Stomach smooth muscle (tissue), 2 donors: ENCODE measurements around the gene IL11.
"Not testable (repeated sequence)": the region's sequence is repeated elsewhere in the genome, so short reads cannot be mapped to it uniquely, and the experiment has no call there.

Experiments used
- H3K27ac ChIP-seq: one replicate; pipeline ENCODE4 v1.7.0; 2013; ENCODE audit warnings: mild to moderate bottlenecking, low read length, inconsistent platforms
- H3K27me3 ChIP-seq, 2 donors: one replicate each; pipeline ENCODE4 v1.7.0; 2013; ENCODE audit warnings: low read length in 2 of 2; ENCODE audit not compliant: insufficient read depth in 2 of 2, control insufficient read depth in 1 of 2
- H3K36me3 ChIP-seq, 2 donors: one replicate each; pipeline ENCODE4 v1.7.0; 2013; ENCODE audit warnings: low read length in 2 of 2; ENCODE audit not compliant: control insufficient read depth in 2 of 2, insufficient read depth in 2 of 2
- H3K4me1 ChIP-seq: one replicate; pipeline ENCODE4 v1.7.0; 2013; ENCODE audit warnings: low read length; ENCODE audit not compliant: control insufficient read depth, insufficient read depth
- H3K4me3 ChIP-seq, 2 donors: one replicate each; pipeline ENCODE4 v1.7.0; 2013; ENCODE audit warnings: low read length in 2 of 2
- H3K9ac ChIP-seq, 2 donors: one replicate each; pipeline ENCODE4 v1.7.0; 2013; ENCODE audit warnings: low read length in 2 of 2, mild to moderate bottlenecking in 1 of 2
- H3K9me3 ChIP-seq, 2 donors: one replicate each; pipeline ENCODE4 v1.7.0; 2013; ENCODE audit warnings: low read length in 2 of 2; ENCODE audit not compliant: control insufficient read depth in 2 of 2
- donor health status: healthy.
- donor health status: Pancreatic carcinoma.

IL11 gene

GRCh38 chr19:55406091-55406825, 36.0 kb upstream of the IL11 start:
- Histone ChIP-seq H3K4me1 (peaks cover 22% of the 10 kb centered on the region), H3K36me3 (peaks cover 26% of the 10 kb centered on the region in 2 donors), H3K9ac (peak overlapping the region in 1 of 2 donors; percentile 81), H3K4me3 (peak overlapping the region; percentile 73 to 81), H3K27ac (no peak overlapping the region), H3K27me3 (no peaks in the 10 kb centered on the region), H3K9me3 (no peaks in the 10 kb centered on the region)

DNA sequence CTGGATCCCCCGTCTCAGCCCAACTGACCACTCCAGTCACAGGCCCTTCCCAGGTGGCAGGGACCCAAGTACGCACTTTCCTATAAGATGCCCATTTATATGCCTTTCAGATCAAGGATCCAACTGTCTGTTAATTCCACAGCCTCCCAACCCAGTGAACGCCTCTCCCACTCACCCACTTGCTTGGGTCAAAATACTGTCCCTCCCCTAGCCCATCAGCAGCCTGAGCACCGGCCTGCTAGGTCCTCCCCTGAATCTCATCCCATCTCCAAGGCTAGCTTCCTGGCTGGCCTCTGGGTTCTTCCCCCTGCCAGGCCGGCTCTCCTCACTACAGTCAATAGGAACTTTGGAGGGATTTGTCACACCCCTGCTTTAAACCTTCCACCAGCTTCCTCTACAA, 35.4 kb upstream of the IL11 start:
- Histone ChIP-seq H3K4me1 (peaks cover 22% of the 10 kb centered on the region), H3K9ac (no peak overlapping the region), H3K27ac (no peak overlapping the region), H3K4me3 (no peak overlapping the region), H3K9me3 (no peaks in the 10 kb centered on the region), H3K36me3 (peaks cover 30% of the 10 kb centered on the region in 2 donors), H3K27me3 (no peaks in the 10 kb centered on the region)

GRCh38 chr19:55402509-55402908, 32.2 kb upstream of the IL11 start:
- Histone ChIP-seq H3K27me3 (no peaks in the 10 kb centered on the region), H3K9ac (no peak overlapping the region), H3K36me3 (peaks cover 33 to 34% of the 10 kb centered on the region in 2 donors), H3K4me3 (no peak overlapping the region), H3K4me1 (peaks cover 16% of the 10 kb centered on the region), H3K27ac (no peak overlapping the region), H3K9me3 (no peaks in the 10 kb centered on the region)

- not testable (repeated sequence) for H3K4me1 ChIP-seq, H3K9me3 ChIP-seq, H3K27ac ChIP-seq, H3K4me3 ChIP-seq, H3K9ac ChIP-seq, H3K27me3 ChIP-seq
- H3K36me3 ChIP-seq, result peaks cover 33 to 34% of the 10 kb centered on the region in 2 donors
Observed at GRCh38 chr19:55401390-55401789, 31.1 kb upstream of the IL11 start.

- Histone ChIP-seq H3K27ac (no peak overlapping the region), H3K4me3 (no peak overlapping the region), H3K27me3 (no peaks in the 10 kb centered on the region), H3K9ac (no peak overlapping the region), H3K9me3 (no peaks in the 10 kb centered on the region), H3K4me1 (peaks cover under 1% of the 10 kb centered on the region), H3K36me3 (peaks cover 27 to 29% of the 10 kb centered on the region in 2 donors)
Observed at GRCh38 chr19:55400281-55401087, 30.2 kb upstream of the IL11 start.

DNA sequence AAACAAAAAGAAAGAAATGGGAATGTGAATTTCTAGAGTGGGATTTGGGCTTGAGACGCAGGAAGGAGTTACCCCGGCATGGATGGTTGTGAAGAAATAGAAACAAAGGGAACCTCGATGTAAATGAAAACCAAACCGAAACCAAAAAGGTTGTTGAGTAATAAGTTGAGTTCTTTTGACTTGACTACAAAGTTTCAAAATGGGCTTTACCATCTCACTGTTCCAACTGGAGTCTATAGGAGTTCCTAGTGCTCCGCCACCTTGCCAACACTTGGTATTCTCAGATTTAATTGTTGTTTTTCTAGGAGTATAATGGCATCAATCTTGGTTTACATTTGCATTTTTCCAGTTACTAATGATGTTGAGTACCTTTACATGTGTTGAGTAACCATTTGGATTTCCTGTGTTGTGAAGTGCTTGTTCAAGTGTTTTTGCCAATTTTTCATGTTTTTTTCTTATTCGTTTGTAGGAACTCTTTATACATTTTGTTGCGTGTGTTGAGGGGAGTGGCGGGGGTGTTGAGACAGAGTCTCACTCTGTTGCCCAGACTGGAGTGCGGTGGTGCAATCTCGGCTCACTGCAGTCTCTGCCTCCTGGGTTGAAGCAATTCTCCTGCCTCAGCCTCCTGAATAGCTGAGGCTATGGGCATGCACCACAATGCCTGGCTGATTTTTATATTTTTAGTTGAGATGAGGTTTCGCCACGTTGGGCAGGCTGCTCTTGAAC, 28.1 kb upstream of the IL11 start:
- no peaks in the 10 kb centered on the region for H3K9me3 ChIP-seq
- no peak overlapping the region for H3K27ac ChIP-seq
- H3K36me3 ChIP-seq, result peaks cover 20 to 26% of the 10 kb centered on the region in 2 donors
- no peaks in the 10 kb centered on the region for H3K4me1 ChIP-seq
- H3K27me3 ChIP-seq, result no peaks in the 10 kb centered on the region
- H3K9ac ChIP-seq, result no peak overlapping the region
- no peak overlapping the region for H3K4me3 ChIP-seq

DNA sequence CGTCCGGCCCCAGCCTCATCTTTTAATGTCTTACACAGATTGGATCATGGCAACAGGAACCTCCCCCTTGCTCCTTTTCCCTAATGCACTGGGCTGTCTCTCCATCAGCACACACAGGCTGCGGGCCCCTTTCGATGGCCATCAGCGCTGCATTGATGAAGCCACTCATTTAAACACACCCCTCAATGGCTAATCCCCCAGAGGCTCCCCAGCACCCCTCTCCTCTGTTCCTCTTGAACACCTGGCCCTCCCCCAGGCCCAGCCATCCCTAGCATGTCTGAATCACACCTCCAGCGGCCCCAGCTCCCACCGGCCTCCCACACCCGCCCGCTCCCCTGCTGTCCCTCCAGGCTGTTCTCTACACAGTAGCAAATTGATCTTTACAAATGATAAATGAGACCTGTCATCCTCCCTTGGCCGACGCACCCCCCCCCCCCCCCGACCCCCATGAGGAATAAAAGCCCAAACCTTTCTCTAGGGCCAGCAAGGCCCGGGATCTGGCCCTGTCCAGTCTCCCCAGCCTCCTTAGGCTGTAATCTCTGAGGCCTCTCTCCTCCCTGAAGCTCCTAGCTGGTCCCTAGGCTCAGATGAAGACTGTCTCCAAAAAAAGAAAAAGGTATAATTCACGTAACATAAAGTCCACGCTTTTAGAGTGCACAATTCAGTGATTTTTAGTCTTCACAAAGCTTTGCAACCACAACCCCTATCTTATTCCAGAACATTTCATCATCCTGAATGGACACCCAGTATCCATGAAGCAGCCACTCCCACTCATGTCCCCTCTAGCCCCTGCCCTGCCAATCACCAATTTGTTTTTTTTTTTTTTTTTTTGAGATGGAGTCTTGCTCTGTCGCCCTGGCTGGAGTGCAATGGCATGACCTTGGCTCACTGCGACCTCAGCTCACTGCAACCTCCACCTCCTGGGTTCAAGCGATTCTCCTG, 22.8 kb upstream of the IL11 start:
- Histone ChIP-seq H3K27me3 (no peaks in the 10 kb centered on the region), H3K9me3 (no peaks in the 10 kb centered on the region), H3K27ac (no peak overlapping the region), H3K36me3 (peaks cover 8 to 23% of the 10 kb centered on the region in 2 donors), H3K9ac (no peak overlapping the region), H3K4me3 (no peak overlapping the region), H3K4me1 (peaks cover 21% of the 10 kb centered on the region)

DNA sequence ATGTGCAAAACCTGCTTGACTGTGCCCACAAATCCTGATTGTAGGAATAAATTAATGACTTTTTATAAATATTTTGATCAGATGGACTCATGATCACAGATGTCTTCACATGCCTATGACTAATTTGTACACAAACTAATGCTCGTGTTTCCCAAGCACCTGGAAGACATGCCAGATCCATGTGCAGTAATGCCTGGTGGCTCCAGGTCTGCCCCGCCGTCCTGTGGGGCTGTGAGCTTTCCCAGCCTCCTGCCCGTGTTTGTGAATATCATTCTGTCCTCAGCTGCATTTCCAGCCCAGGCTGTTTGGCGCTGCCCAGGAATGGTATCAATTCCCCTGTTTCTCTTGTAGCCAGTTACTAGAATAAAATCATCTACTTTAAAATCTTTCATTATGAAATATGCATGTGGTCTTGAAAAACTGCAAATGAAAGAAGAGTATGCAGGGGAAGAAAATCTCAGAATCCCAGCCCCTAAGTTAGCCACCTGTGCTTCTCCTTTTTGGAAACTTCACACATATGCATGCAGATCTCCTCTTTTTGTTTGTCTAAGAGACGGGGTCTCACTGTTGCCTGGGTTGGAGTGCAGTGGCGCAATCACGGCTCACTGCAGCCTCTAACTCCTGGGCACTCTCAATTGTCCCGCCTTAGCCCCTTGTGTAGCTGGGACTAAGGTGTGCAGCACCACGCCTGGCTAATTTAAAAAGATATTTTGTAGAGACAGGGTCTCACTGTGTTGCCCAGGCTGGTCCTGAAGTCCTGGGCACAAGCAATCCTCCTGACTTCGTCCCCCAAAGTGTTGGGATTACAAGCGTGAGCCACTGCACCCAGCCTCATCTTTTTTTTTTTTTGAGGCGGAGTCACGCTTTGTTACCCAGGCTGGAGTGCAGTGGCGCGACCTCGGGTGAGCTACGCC, 21.7 kb upstream of the IL11 start:
- Histone ChIP-seq H3K9ac (no peak overlapping the region), H3K4me3 (no peak overlapping the region), H3K36me3 (peaks cover 16 to 33% of the 10 kb centered on the region in 2 donors), H3K27me3 (no peaks in the 10 kb centered on the region), H3K27ac (no peak overlapping the region), H3K4me1 (peaks cover 32% of the 10 kb centered on the region), H3K9me3 (no peaks in the 10 kb centered on the region)

DNA sequence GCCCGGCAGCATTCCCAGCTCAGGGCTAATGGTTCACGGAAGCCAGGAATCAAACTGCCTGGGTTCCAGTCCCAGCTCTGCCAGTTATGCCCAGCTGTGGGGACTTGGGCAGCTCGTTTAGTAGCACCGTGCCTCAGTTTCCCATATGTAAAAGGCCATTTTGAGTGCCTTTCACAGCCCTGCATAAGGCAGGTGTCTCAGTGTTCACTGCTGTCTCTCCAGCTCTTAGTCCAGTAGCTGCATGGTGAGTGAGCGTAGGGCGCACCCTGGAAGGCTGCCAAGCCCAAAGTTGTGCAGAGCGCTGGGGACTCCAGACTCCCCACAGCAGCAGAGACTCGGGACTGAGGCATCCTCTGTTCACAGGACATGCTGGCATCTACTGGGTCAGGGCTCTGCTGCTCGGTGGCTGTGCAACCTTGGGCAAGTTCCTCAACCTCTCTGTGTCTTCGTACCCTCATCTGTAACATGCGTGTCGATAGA, 21.0 kb upstream of the IL11 start:
- Histone ChIP-seq H3K4me3 (no peak overlapping the region), H3K9ac (no peak overlapping the region), H3K27me3 (no peaks in the 10 kb centered on the region), H3K36me3 (peaks cover 16 to 34% of the 10 kb centered on the region in 2 donors), H3K27ac (no peak overlapping the region), H3K9me3 (no peaks in the 10 kb centered on the region), H3K4me1 (peaks cover 40% of the 10 kb centered on the region)
